ENCODE data around the gene OCEL1. TPM values are rescaled to one million over a fixed set of nuclear protein-coding genes. Genes with fewer than 3 reads are reported as not detected.
"Not testable (repeated sequence)": the region's sequence is repeated elsewhere in the genome, so short reads cannot be mapped to it uniquely, and the experiment has no call there.

The OCEL1 gene, protein sequence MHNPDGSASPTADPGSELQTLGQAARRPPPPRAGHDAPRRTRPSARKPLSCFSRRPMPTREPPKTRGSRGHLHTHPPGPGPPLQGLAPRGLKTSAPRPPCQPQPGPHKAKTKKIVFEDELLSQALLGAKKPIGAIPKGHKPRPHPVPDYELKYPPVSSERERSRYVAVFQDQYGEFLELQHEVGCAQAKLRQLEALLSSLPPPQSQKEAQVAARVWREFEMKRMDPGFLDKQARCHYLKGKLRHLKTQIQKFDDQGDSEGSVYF
- 10 to 100 TPM; 44.7 to 64.5 TPM for total RNA-seq
- long read RNA-seq, transcript OCEL1-201 (6 exons, 1,133 nt): minor isoform, 7 of 56 reads
- long read RNA-seq, transcript OCEL1-206 (5 exons, 1,044 nt): major isoform, 9 of 56 reads
- long read RNA-seq, partial matches to known transcripts: 20 of 56 reads
- long read RNA-seq, other reads (novel, unspliced or antisense): 12 of 56 reads

DNA sequence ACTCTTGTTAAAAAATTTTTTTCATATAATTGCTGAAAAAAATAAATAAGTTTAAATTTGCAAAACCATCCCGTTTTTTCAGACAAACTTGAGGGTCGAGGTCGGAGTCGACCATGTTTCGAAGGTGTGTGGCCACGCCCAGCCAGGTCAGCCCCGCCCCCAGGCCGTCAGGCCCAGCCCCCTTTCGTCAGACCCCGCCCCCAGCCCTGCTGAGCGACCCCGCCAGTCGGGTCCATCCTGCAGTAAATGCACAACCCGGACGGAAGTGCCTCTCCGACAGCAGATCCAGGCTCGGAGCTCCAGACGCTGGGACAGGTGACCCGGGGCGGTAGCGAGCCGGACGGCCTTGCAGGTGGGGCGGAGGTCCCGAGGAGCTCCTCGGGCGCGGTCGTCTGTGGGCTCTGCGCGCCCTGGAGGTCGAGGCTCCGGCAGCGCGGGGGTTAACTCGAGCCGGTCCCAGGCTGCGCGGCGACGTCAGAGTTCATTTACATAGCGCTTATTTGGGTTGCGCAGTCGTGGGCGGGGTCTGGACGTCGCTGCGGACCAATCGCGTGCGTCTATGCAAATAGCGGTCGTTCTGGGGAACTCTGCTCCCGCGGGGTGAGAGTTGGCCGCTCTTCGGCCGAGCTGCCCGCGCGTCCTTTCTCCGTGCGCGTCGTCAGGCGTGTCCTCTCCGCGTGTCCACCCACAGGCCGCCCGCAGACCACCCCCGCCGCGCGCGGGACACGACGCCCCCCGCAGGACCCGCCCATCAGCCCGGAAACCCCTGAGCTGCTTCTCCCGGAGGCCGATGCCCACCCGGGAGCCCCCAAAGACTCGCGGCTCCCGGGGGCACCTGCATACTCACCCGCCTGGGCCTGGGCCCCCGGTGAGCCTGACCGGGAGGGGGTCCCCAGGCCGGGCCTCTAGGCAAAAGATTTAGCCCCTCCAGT, at the start of gene OCEL1:
TSS of gene OCEL1 (plus strand) at position 225 of the 932 bp plus-strand sequence. CDS start at position 247, 22 bp downstream.
- peak; percentile 91 for ATAC-seq

GRCh38 chr19:17178291-17178690, 47.7 kb upstream of the OCEL1 start:
- DNase-seq: no peak
- intact Hi-C loops (cut with DNase I, micrococcal nuclease): no loop called here
- ATAC-seq: no peak

More for the DNA sequence above, at the start of gene OCEL1:
- intact Hi-C loops (cut with DNase I, micrococcal nuclease): no loop called here
- DNase-seq: peak; percentile 98 to 99

- intact Hi-C loops (cut with DNase I, micrococcal nuclease): no loop called here
- no peak for ATAC-seq
Measured at GRCh38 chr19:17180997-17181702, 44.9 kb upstream of the OCEL1 start.

DNA sequence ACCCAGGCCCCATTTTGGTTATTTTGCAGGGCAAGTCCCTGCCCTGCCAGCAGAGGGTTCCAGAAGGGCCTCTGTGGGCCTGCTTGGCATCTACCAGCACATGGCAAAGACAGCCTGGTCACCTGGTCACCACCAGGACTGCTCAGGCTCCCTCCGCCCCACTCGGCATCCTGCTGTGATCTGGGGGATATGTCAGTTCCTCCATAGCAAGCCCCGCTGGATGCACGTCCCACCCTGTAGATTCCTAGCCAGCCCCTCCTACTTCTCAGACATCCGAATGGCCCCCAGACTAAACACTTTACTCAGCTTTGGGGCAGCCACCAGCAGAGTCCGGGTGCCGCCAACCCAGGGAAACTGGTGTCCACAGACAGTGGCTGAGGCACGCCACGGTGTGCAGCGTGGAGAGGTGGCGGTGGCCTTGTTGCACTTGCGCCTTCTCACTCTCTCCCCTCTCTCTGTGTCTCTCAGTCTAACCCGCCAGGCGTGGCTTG, 42.7 kb upstream of the OCEL1 start:
- peak in 1 of 2 donors; percentile 23 for DNase-seq
- intact Hi-C loops (cut with DNase I, micrococcal nuclease): no loop called here
- ATAC-seq: peak; percentile 18

More at GRCh38 chr19:17180997-17181702, 44.9 kb upstream of the OCEL1 start:
- DNase-seq: no peak

GRCh38 chr19:17183858-17184321, 42.1 kb upstream of the OCEL1 start:
- intact Hi-C loops (cut with DNase I, micrococcal nuclease): no loop called here
- ATAC-seq: peak; percentile 24
- DNase-seq: no peak

- ATAC-seq (peak; percentile 54), DNase-seq (peak in 1 of 2 donors; percentile 26)
- intact Hi-C loops (cut with DNase I, micrococcal nuclease): no loop called here
Measured at GRCh38 chr19:17184371-17184841, 41.6 kb upstream of the OCEL1 start.

- DNase-seq: no peak
- intact Hi-C loops (cut with DNase I, micrococcal nuclease): no loop called here
- ATAC-seq: no peak
Measured at GRCh38 chr19:17185590-17185989, 40.4 kb upstream of the OCEL1 start.

DNA sequence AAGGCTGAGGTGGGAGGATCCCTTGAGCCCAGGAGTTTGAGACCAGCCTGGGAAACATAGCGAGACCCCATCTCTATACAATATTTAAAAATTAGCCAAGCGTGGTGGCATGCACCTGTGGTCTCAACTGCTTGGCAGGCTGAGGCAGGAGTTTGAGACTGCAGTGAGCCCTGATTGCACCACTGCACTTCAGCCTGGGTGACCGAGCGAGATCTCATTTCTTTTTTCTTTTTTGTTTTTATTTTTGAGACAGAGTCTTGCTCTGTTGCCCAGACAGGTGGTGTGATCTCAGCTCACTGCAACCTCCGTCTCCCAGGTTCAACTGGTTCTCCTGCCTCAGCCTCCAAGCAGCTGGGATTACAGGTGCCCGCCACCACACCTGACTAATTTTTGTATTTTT, 34.3 kb upstream of the OCEL1 start:
- intact Hi-C loops (cut with DNase I, micrococcal nuclease); ATAC-seq; DNase-seq: not testable (repeated sequence)

- intact Hi-C loops (cut with DNase I, micrococcal nuclease): no loop called here
- DNase-seq (no peak), ATAC-seq (no peak)
Measured at GRCh38 chr19:17192751-17193150, 33.3 kb upstream of the OCEL1 start.

GRCh38 chr19:17194608-17195007, 31.4 kb upstream of the OCEL1 start:
- intact Hi-C loops (cut with DNase I, micrococcal nuclease): no loop called here
- ATAC-seq (no peak), DNase-seq (no peak)

DNA sequence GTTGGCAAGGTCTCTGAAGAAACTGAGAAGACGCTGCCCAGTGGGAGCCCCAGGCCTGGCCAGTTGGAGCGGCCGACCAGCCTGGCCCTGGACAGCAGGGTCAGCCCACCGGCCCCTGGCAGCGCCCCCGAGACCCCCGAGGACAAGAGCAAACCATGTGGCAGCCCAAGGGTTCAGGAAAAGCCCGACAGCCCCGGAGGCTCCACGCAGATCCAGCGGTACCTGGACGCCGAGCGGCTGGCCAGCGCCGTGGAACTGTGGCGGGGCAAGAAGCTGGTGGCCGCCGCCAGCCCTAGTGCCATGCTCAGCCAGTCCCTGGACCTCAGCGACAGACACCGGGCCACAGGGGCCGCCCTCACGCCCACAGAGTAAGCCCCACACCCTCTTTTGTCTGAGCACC, 30.9 kb upstream of the OCEL1 start:
- no peak for ATAC-seq
- DNase-seq: no peak
- intact Hi-C loops (cut with DNase I, micrococcal nuclease): no loop called here

- ATAC-seq (no peak), DNase-seq (no peak)
- intact Hi-C loops (cut with DNase I, micrococcal nuclease): no loop called here
Measured at GRCh38 chr19:17196610-17197009, 29.4 kb upstream of the OCEL1 start.

DNA sequence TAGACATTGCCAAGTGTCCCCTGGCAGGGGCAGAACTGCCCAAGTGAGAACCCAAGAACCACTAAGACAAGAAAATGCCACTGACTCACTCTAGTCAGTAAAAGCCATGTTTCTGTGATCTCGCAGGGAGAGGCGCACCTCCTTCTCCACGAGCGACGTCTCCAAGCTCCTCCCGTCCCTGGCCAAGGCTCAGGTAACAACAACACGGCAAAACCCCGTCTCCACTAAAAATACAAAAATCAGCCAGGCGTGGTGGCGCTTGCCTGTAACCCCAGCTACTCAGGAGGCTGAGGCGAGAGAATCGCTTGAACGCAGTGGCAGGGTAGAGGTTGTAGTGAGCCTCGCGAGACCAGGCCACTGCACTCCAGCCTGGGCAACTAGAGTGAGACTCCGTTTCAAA, 28.4 kb upstream of the OCEL1 start:
- no peak for ATAC-seq
- intact Hi-C loops (cut with DNase I, micrococcal nuclease): no loop called here
- DNase-seq: no peak

DNA sequence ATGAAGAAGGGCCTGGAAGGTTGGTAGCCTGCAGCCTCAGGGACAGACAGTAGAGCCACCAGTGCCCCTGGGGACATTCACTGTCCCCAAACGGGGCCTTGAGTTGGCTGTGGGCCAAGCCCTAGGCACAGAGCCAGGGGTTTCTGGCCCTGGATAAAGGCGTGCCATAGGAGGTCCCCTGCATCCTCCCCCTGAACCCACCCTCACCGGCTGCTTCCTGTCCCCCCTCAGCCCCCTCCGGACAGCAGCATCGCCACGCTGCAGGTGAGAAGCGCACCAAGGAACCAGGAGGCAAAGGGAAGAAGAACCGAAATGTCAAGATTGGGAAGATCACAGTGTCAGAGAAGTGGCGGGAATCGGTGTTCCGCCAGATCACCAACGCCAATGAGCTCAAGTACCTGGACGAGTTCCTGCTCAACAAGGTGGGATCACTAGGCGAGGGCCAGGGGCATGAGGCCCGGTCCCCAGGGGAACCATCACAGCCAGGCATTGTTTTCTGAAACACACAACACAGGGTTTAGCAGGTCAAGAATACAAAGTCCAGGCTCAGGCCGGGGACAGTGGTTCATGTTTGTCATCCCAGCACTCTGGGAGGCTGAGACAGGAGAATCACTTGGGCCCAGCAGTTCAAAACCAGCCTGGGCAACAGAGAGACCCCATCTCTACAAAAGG, 25.5 kb upstream of the OCEL1 start:
- intact Hi-C loops (cut with DNase I, micrococcal nuclease): loop anchor here in 1 of 2 donors (10.0 kb wide), 1 partner anchor 84 kb away; the partner anchor contains the start of gene ANKLE1
- DNase-seq (no peak), ATAC-seq (no peak)

- ATAC-seq: peak; percentile 22
- intact Hi-C loops (cut with DNase I, micrococcal nuclease): loop anchor here in 1 of 2 donors (10.0 kb wide), 1 partner anchor 83 kb away; the partner anchor contains the start of gene ANKLE1
Measured at GRCh38 chr19:17202249-17202648, 23.8 kb upstream of the OCEL1 start.

DNA sequence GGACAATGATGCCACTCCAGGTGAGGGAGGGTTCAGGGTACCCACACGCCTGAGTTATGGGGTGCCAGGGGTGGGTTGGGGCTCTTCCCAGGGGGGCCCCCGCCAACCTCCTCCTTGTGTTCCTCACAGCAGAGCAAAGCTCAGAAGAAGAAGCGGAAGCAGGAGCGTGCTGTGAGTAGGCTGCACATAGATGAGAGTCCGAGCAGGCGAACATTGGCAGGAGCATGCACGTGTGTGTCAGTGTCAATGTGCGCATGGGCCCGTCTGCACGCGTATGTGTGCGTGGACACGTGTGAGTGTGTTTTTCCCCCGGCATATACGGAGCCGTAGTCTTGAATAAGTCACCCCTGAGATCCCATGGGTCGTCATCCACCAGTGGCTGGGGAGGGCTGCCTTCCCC, 23.3 kb upstream of the OCEL1 start:
- no peak for DNase-seq
- intact Hi-C loops (cut with DNase I, micrococcal nuclease): loop anchor here in 1 of 2 donors (10.0 kb wide), 1 partner anchor 82 kb away; the partner anchor contains the start of gene ANKLE1
- ATAC-seq: no peak

More at GRCh38 chr19:17202249-17202648, 23.8 kb upstream of the OCEL1 start:
- no peak for DNase-seq
